CD8-positive, alpha-beta memory T cell (primary cell): Measurements from ENCODE around the gene PIGV. TPM values are rescaled to one million over a fixed set of nuclear protein-coding genes. Genes with fewer than 3 reads are reported as not detected.

Experiments
- CTCF ChIA-PET: fragments of 350-600 bp; sonication (Branson Sonifier 250); formaldehyde crosslinking; loops from one replicate; lab custom pipeline; 2021; ENCODE audit warnings: antibody characterized with exemption; lab: Charles Lee
- POLR2A ChIA-PET: fragments of 350-600 bp; sonication (Branson Sonifier 250); formaldehyde crosslinking; loops from one replicate; lab custom pipeline; 2021; ENCODE audit warnings: antibody characterized with exemption; lab: Charles Lee
- DNase-seq, 5 donors: peaks; one replicate each; pipeline versions ENCODE4 v3.0.0 to v3.0.0-alpha.2; 2020 to 2022; ENCODE audit warnings: mixed read lengths in 1 of 5
- H3K27ac ChIP-seq: one replicate; pipeline ENCODE4 v1.7.0; 2013; ENCODE audit warnings: low read depth, mild to moderate bottlenecking, low read length, moderate library complexity
- H3K27me3 ChIP-seq: 2 replicates; pipeline ENCODE4 v1.7.0; 2013; ENCODE audit warnings: low read length, mild to moderate bottlenecking; ENCODE audit not compliant: insufficient read depth, poor library complexity, severe bottlenecking
- H3K36me3 ChIP-seq: 2 replicates; pipeline ENCODE4 v1.7.0; 2013; ENCODE audit warnings: mild to moderate bottlenecking, low read length, moderate library complexity; ENCODE audit not compliant: insufficient read depth
- H3K4me1 ChIP-seq: 2 replicates; pipeline ENCODE4 v1.7.0; 2013; ENCODE audit warnings: mild to moderate bottlenecking, low read length, moderate library complexity; ENCODE audit not compliant: insufficient read depth
- H3K4me3 ChIP-seq: 2 replicates; pipeline ENCODE4 v1.7.0; 2013; ENCODE audit warnings: mild to moderate bottlenecking, low read length
- H3K9me3 ChIP-seq: 2 replicates; pipeline ENCODE4 v1.7.0; 2013; ENCODE audit warnings: mild to moderate bottlenecking, low read length
- H3K27ac Mint-ChIP-seq, 8 donors: one replicate each; pipeline ENCODE4 v1.8.0; 2020 to 2021; ENCODE audit warnings: mixed read lengths in 8 of 8, mild to moderate bottlenecking in 6 of 8, inconsistent platforms in 3 of 8, moderate library complexity in 3 of 8
- H3K27me3 Mint-ChIP-seq, 2 donors: one replicate each; pipeline ENCODE4 v1.8.0; 2020 to 2021; ENCODE audit warnings: mixed read lengths in 2 of 2, mild to moderate bottlenecking in 1 of 2, moderate library complexity in 1 of 2
- H3K36me3 Mint-ChIP-seq, 3 donors: one replicate each; pipeline ENCODE4 v1.8.0; 2020 to 2021; ENCODE audit warnings: mixed read lengths in 3 of 3, inconsistent platforms in 1 of 3, mild to moderate bottlenecking in 1 of 3
- H3K4me1 Mint-ChIP-seq, 3 donors: one replicate each; pipeline ENCODE4 v1.8.0; 2020 to 2021; ENCODE audit warnings: mixed read lengths in 3 of 3, inconsistent platforms in 1 of 3, mild to moderate bottlenecking in 1 of 3
- H3K4me3 Mint-ChIP-seq, 7 donors: one replicate each; pipeline ENCODE4 v1.8.0; 2020 to 2021; ENCODE audit warnings: mixed read lengths in 7 of 7, mild to moderate bottlenecking in 6 of 7, moderate library complexity in 4 of 7, inconsistent platforms in 2 of 7
- H3K9me3 Mint-ChIP-seq, 5 donors: one replicate each; pipeline ENCODE4 v1.8.0; 2020 to 2022; ENCODE audit warnings: mixed read lengths in 5 of 5, mild to moderate bottlenecking in 3 of 5, moderate library complexity in 2 of 5, inconsistent platforms in 1 of 5
- polyA plus RNA-seq: library from polyadenylated mRNA; unstranded; fragments of 300-500 nt; fragmentation: Illumina TruSeq; gene quantifications from one replicate; pipeline ENCODE4 v1.2.3, GENCODE V29; 2021
- total RNA-seq, 2 experiments: library from RNA; stranded (reverse); gene quantifications; one replicate each; pipeline ENCODE4 v1.2.3, GENCODE V29; 2021

PIGV gene
- total and polyA plus RNA-seq, 3 experiments from 2014 or later, result 19.1 to 24.9 (median 23.6) TPM

DNA sequence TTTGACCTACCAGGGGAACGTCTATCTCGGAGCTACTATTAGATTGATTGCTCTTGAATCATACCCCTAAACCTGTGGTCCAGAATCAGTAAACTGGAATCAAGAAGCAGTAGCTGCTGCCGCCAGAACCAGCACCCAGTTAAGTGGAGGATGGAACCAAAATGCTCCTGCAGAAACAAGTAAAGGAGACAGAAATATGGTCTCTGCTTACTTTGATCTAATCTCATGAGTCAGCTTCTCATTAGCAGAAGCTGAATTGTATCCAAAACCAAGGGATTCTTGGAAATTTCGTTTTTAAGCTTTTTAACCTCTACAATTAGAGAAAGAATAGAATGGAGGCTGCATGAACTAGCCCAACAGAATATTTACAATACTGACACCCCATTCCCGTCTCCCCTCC, 42.6 kb upstream of the PIGV start:
- H3K4me3 ChIP-seq, result no peak overlapping the region
- H3K9me3 ChIP-seq, result no peaks in the 10 kb centered on the region
- H3K4me1 ChIP-seq, result peaks cover 81% of the 10 kb centered on the region
- Mint-ChIP-seq H3K9me3 (no peaks in the 10 kb centered on the region), H3K4me1 (peaks cover 76 to 93% (median 87%) of the 10 kb centered on the region in 3 donors), H3K27ac (peak overlapping the region; percentile 64 to 98 (median 86)), H3K27me3 (peaks cover 0 to 2% of the 10 kb centered on the region in 2 donors), H3K36me3 (peaks cover 3 to 69% (median 18%) of the 10 kb centered on the region in 3 donors), H3K4me3 (peak overlapping the region in 5 of 7 donors; percentile 44 to 84 (median 68))
- ChIA-PET POLR2A (interaction anchor here (1.0 to 5.0 kb wide), 5 partner anchors 16 to 51 kb away, joined by 3 to 23 read pairs (median 5); partner anchors contain the start of genes ARID1A and PIGV), CTCF (interaction anchor here (0.6 to 2.2 kb wide), 10 partner anchors 17 to 274 kb away, joined by 3 to 13 read pairs (median 4); partner anchors contain the start of gene PIGV)
- H3K36me3 ChIP-seq, result peaks cover 13% of the 10 kb centered on the region
- peak overlapping the region; percentile 41 for H3K27ac ChIP-seq
- no peak for DNase-seq
- no peaks in the 10 kb centered on the region for H3K27me3 ChIP-seq

DNA sequence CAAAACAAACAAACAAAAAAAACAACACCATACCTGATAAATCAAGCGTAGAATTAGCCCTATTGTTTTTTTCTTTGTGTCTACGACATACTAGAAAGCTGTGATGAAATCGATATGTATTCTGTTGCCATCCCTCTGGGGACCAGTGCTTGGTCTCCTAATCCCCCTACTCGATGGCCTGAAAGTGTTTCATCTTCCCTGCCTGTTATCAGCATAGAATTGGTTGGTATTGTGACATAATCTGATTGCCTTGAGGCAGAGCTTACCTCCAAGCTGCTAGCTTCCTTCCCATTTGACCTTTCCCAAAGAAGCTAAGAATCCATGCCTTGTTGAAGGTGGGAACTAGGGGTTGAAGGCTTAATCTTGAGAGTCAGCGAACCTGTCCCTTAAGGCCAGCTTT, 40.7 kb upstream of the PIGV start:
- Histone ChIP-seq H3K27ac (no peak overlapping the region), H3K27me3 (no peaks in the 10 kb centered on the region), H3K4me1 (peaks cover 80% of the 10 kb centered on the region), H3K4me3 (no peak overlapping the region), H3K9me3 (no peaks in the 10 kb centered on the region), H3K36me3 (peaks cover 9% of the 10 kb centered on the region)
- ChIA-PET CTCF (interaction anchor here (0.7 to 2.1 kb wide), 2 partner anchors 42 to 124 kb away, joined by 4 read pairs; no protein-coding TSS in a partner anchor), POLR2A (no interaction called here)
- Mint-ChIP-seq H3K9me3 (no peaks in the 10 kb centered on the region), H3K27me3 (no peaks in the 10 kb centered on the region), H3K4me1 (peaks cover 73 to 93% (median 86%) of the 10 kb centered on the region in 3 donors), H3K27ac (peak overlapping the region; percentile 25 to 96 (median 76)), H3K36me3 (peaks cover 3 to 68% (median 9%) of the 10 kb centered on the region in 3 donors), H3K4me3 (peak overlapping the region in 1 of 7 donors; percentile 35)
- DNase-seq, result no peak

DNA sequence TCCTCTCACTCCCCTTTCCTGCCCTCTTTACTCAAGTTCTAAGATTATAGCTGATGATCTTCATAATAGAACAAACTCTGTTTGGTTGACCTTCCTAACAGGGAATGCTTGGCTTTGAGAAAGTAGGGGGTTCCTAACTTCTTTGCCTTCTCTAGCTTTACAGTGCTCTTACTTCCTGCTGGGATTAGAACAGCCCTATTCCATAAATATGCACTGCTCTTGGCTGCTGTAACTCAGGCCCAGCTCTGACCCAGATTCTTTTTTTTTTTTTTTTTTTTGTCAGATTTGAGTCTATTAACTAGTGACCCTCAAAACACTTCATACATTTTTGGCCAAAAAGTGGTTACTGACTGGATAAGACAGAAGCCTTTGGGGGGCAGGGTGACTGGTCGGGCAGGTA, 39.4 kb upstream of the PIGV start:
- Histone ChIP-seq H3K9me3 (no peaks in the 10 kb centered on the region), H3K27ac (no peak overlapping the region), H3K4me1 (peaks cover 78% of the 10 kb centered on the region), H3K4me3 (no peak overlapping the region), H3K27me3 (no peaks in the 10 kb centered on the region), H3K36me3 (peaks cover 8% of the 10 kb centered on the region)
- POLR2A ChIA-PET, result no interaction called here
- H3K36me3 Mint-ChIP-seq, result peaks cover 3 to 72% (median 6%) of the 10 kb centered on the region in 3 donors
- CTCF ChIA-PET, result interaction anchor here (1.1 to 2.1 kb wide), 2 partner anchors 14 to 41 kb away, joined by 3 to 4 read pairs; no protein-coding TSS in a partner anchor
- DNase-seq, result no peak
- H3K27me3 Mint-ChIP-seq, result no peaks in the 10 kb centered on the region
- peak overlapping the region; percentile 45 to 96 (median 76) for H3K27ac Mint-ChIP-seq
- peak overlapping the region in 1 of 7 donors; percentile 7 for H3K4me3 Mint-ChIP-seq
- no peaks in the 10 kb centered on the region for H3K9me3 Mint-ChIP-seq
- H3K4me1 Mint-ChIP-seq, result peaks cover 75 to 95% (median 87%) of the 10 kb centered on the region in 3 donors

DNA sequence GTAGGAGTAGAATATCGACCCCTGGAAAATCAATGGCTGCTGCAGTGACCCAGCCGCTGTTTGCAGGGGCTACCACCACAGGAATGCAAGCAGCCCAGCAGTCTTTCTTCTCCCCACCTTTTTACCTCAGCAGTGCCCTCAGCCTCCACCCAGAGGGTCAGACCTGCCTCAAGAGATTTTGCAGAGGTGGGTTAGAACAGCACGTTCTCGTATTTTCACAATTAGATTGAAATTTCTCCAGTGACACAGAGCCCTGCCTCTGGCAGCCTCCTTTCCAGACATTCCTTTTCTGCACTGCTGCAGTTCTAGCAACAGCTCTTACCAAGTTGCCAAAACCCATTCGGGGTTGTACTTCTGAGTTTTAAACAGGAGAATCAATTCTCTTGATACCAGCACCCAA, 38.3 kb upstream of the PIGV start:
- no peaks in the 10 kb centered on the region for H3K27me3 Mint-ChIP-seq
- no peak overlapping the region for H3K4me3 ChIP-seq
- no peak overlapping the region for H3K4me3 Mint-ChIP-seq
- no peak overlapping the region for H3K27ac ChIP-seq
- CTCF ChIA-PET, result interaction anchor here (1.1 kb wide), 1 partner anchor 15 kb away, joined by 3 read pairs; no protein-coding TSS in a partner anchor
- no peaks in the 10 kb centered on the region for H3K9me3 ChIP-seq
- H3K36me3 Mint-ChIP-seq, result peaks cover 3 to 81% (median 6%) of the 10 kb centered on the region in 3 donors
- peaks cover 73 to 95% (median 87%) of the 10 kb centered on the region in 3 donors for H3K4me1 Mint-ChIP-seq
- H3K36me3 ChIP-seq, result peaks cover 8% of the 10 kb centered on the region
- H3K27me3 ChIP-seq, result no peaks in the 10 kb centered on the region
- peaks cover 70% of the 10 kb centered on the region for H3K4me1 ChIP-seq
- no peaks in the 10 kb centered on the region for H3K9me3 Mint-ChIP-seq
- H3K27ac Mint-ChIP-seq, result peak overlapping the region in 5 of 8 donors; percentile 42 to 81 (median 69)
- no peak for DNase-seq
- POLR2A ChIA-PET, result no interaction called here

DNA sequence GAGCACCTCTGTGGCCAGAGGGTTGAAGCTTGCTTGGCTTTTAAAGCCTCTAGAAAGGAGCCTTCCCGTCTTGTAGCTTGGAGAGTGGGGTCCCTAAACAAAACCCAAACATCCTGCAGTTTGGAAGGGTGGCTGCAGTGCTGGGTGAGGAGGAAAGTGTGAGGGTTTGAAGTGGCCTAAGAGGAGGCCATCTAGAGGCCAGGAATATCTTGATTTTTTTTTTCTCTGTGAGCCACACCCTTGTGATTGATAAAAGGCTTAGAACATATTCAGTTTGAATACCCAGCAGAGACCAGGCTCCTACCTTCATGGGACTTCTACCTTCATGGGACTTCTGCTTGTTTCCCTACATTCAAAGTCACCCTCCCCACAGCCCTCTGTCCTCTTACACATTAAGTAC, 37.3 kb upstream of the PIGV start:
- H3K9me3 Mint-ChIP-seq, result no peaks in the 10 kb centered on the region
- ChIA-PET CTCF (no interaction called here), POLR2A (no interaction called here)
- Histone ChIP-seq H3K36me3 (peaks cover 13% of the 10 kb centered on the region), H3K4me1 (peaks cover 61% of the 10 kb centered on the region), H3K27me3 (no peaks in the 10 kb centered on the region), H3K27ac (no peak overlapping the region), H3K4me3 (no peak overlapping the region), H3K9me3 (no peaks in the 10 kb centered on the region)
- no peak for DNase-seq
- peak overlapping the region; percentile 8 to 81 (median 66) for H3K27ac Mint-ChIP-seq
- H3K4me3 Mint-ChIP-seq, result peak overlapping the region in 1 of 7 donors; percentile 24
- peaks cover 3 to 79% (median 6%) of the 10 kb centered on the region in 3 donors for H3K36me3 Mint-ChIP-seq
- H3K4me1 Mint-ChIP-seq, result peaks cover 67 to 93% (median 81%) of the 10 kb centered on the region in 3 donors
- H3K27me3 Mint-ChIP-seq, result no peaks in the 10 kb centered on the region

DNA sequence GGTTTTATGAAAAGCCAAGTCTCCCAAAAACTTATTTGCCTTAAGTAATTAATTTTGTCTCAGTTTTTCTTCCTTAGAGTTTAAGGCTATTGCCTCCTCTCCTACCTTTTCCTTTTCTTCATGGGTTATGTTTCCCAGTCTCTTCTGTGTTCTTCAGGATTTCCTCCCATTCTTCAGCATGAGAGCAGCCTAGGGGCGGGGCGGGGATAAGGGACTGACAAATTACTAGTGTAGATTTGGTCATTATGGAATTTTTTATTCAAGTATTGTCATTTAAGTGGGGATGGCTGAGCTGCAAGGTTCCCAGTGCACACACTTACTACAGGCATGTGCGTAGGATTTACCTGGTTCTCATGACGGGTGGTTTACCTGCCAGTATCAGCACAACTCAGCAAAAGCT, 35.2 kb upstream of the PIGV start:
- H3K36me3 Mint-ChIP-seq, result peaks cover 0 to 72% (median 6%) of the 10 kb centered on the region in 3 donors
- POLR2A ChIA-PET, result no interaction called here
- Histone ChIP-seq H3K36me3 (peaks cover 13% of the 10 kb centered on the region), H3K27me3 (no peaks in the 10 kb centered on the region), H3K4me1 (peaks cover 44% of the 10 kb centered on the region), H3K27ac (no peak overlapping the region), H3K4me3 (no peak overlapping the region), H3K9me3 (no peaks in the 10 kb centered on the region)
- DNase-seq, result no peak
- H3K4me3 Mint-ChIP-seq, result no peak overlapping the region
- no peaks in the 10 kb centered on the region for H3K27me3 Mint-ChIP-seq
- peaks cover 57 to 77% (median 69%) of the 10 kb centered on the region in 3 donors for H3K4me1 Mint-ChIP-seq
- H3K9me3 Mint-ChIP-seq, result no peaks in the 10 kb centered on the region
- CTCF ChIA-PET, result no interaction called here
- peak overlapping the region in 4 of 8 donors; percentile 77 to 89 (median 86) for H3K27ac Mint-ChIP-seq

DNA sequence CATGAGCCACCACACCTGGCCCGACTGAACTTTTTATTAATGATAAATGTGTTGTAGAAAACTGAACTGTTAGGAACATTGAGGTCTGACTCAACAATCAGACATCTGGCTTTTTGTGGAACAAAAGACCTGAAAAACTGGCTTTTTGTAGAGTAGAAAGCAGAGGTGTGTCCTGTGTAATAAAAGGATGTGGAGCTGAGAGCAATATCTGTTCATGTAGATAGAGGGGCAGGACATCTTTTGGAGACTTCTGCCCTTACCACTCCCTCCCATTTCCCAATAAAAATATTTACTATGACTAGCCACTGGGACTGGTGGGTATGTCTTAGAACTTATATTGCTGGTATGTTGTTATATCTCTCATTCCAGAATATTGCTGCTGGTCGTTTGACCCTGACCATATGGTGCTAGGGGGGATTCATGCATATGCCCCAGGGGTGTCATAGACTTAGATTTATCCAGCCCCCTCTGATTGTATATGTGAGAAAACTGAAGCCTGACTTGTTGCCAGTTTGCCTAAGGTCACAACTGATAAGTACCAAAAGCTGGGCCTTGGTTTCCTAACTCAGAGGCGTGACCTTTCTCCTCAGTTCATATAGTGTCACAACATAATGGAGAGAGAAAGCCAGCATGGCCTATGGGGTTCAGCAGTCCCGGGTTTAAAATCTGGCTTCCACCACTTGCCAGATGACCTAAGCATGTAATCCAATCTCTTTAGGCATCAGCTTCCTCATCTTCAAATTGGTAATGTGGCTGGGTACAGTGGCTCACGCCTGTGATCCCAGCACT, 33.5 kb upstream of the PIGV start:
- Mint-ChIP-seq H3K27me3 (no peaks in the 10 kb centered on the region), H3K9me3 (no peaks in the 10 kb centered on the region), H3K27ac (peak overlapping the region in 7 of 8 donors; percentile 42 to 87 (median 70)), H3K4me3 (no peak overlapping the region), H3K4me1 (peaks cover 50 to 78% (median 64%) of the 10 kb centered on the region in 3 donors), H3K36me3 (peaks cover 0 to 75% (median 8%) of the 10 kb centered on the region in 3 donors)
- Histone ChIP-seq H3K27ac (no peak overlapping the region), H3K4me1 (peaks cover 33% of the 10 kb centered on the region), H3K36me3 (peaks cover 19% of the 10 kb centered on the region), H3K4me3 (no peak overlapping the region), H3K27me3 (no peaks in the 10 kb centered on the region), H3K9me3 (no peaks in the 10 kb centered on the region)
- ChIA-PET CTCF (interaction anchor here (0.9 kb wide), 1 partner anchor 34 kb away, joined by 3 read pairs; no protein-coding TSS in a partner anchor), POLR2A (no interaction called here)
- no peak for DNase-seq
